ENCODE results near the gene MARCHF7.
"Not testable (repeated sequence)": the region's sequence is repeated elsewhere in the genome, so short reads cannot be mapped to it uniquely, and the experiment has no call there.

Gene MARCHF7

GRCh38 chr2:159712143-159712928 is at the start of gene MARCHF7:
Gene MARCHF7 (plus strand): TSS chr2:159712506. CDS start chr2:159729023, 16,517 bp downstream.
- H3K4me3 ChIP-seq (ENCODE audit: low read depth, low read length), result peak within 1 kb of the TSS; percentile 95

- not testable (repeated sequence) for H3K4me3 ChIP-seq (ENCODE audit: low read depth, low read length)
Measured at GRCh38 chr2:159667423-159667822, 44.9 kb upstream of the MARCHF7 start.

GRCh38 chr2:159671047-159671446 is 41.3 kb upstream of the MARCHF7 start:
- no peak overlapping the region for H3K4me3 ChIP-seq (ENCODE audit: low read depth, low read length)

- no peak overlapping the region for H3K4me3 ChIP-seq (ENCODE audit: low read depth, low read length)
Measured at GRCh38 chr2:159677654-159678053, 34.7 kb upstream of the MARCHF7 start.

GRCh38 chr2:159680692-159681091 is 31.6 kb upstream of the MARCHF7 start:
- no peak overlapping the region for H3K4me3 ChIP-seq (ENCODE audit: low read depth, low read length)

GRCh38 chr2:159683817-159684216 is 28.5 kb upstream of the MARCHF7 start:
- H3K4me3 ChIP-seq (ENCODE audit: low read depth, low read length), result no peak overlapping the region

- no peak overlapping the region for H3K4me3 ChIP-seq (ENCODE audit: low read depth, low read length)
Measured at GRCh38 chr2:159684796-159685195, 27.5 kb upstream of the MARCHF7 start.

- H3K4me3 ChIP-seq (ENCODE audit: low read depth, low read length), result no peak overlapping the region
Measured at GRCh38 chr2:159694500-159695040, 17.7 kb upstream of the MARCHF7 start.

- H3K4me3 ChIP-seq (ENCODE audit: low read depth, low read length), result no peak overlapping the region
Measured at GRCh38 chr2:159695795-159696448, 16.4 kb upstream of the MARCHF7 start.

GRCh38 chr2:159703491-159703890 is 8.8 kb upstream of the MARCHF7 start:
- no peak overlapping the region for H3K4me3 ChIP-seq (ENCODE audit: low read depth, low read length)

GRCh38 chr2:159706385-159706980 is 5.8 kb upstream of the MARCHF7 start:
- no peak overlapping the region for H3K4me3 ChIP-seq (ENCODE audit: low read depth, low read length)

GRCh38 chr2:159708066-159708760 is 4.1 kb upstream of the MARCHF7 start:
- no peak overlapping the region for H3K4me3 ChIP-seq (ENCODE audit: low read depth, low read length)

- no peak overlapping the region for H3K4me3 ChIP-seq (ENCODE audit: low read depth, low read length)
Measured at GRCh38 chr2:159710601-159711180, 1.6 kb upstream of the MARCHF7 start.

GRCh38 chr2:159711562-159712142 is 654 bp upstream of the MARCHF7 start:
- peak overlapping the region; percentile 95 for H3K4me3 ChIP-seq (ENCODE audit: low read depth, low read length)

GRCh38 chr2:159712929-159713420 is 669 bp downstream of the MARCHF7 start:
- H3K4me3 ChIP-seq (ENCODE audit: low read depth, low read length), result peak overlapping the region; percentile 95

- H3K4me3 ChIP-seq (ENCODE audit: low read depth, low read length), result peak overlapping the region; percentile 95
Measured at GRCh38 chr2:159713631-159714246, 1.4 kb downstream of the MARCHF7 start.

- H3K4me3 ChIP-seq (ENCODE audit: low read depth, low read length), result no peak overlapping the region
Measured at GRCh38 chr2:159714247-159714930, 2.1 kb downstream of the MARCHF7 start.

GRCh38 chr2:159715451-159715850 is 3.1 kb downstream of the MARCHF7 start:
- no peak overlapping the region for H3K4me3 ChIP-seq (ENCODE audit: low read depth, low read length)

GRCh38 chr2:159716409-159716808 is 4.1 kb downstream of the MARCHF7 start:
- H3K4me3 ChIP-seq (ENCODE audit: low read depth, low read length), result not testable (repeated sequence)
